IMR-90 (cell line): ENCODE measurements around the gene RIC3.

Experiments used
- BHLHE40 ChIP-seq: fragments of 150-350 bp; IDR thresholded peaks from 2 replicates; pipeline ENCODE4 v1.6.1; 2016; ENCODE audit warnings: mild to moderate bottlenecking, low read depth, low read length
- CEBPB ChIP-seq: IDR thresholded peaks from 2 replicates; pipeline ENCODE4 v1.6.1; 2012; ENCODE audit warnings: low read depth, low read length, improper control_type of control experiment
- CHD1 ChIP-seq: IDR thresholded peaks from 2 replicates; pipeline ENCODE4 v1.6.1; 2012; ENCODE audit warnings: low read depth, low read length, improper control_type of control experiment
- MAFK ChIP-seq: IDR thresholded peaks from 2 replicates; pipeline ENCODE4 v1.6.1; 2012; ENCODE audit warnings: low read depth, low read length, improper control_type of control experiment
- MAZ ChIP-seq: IDR thresholded peaks from 2 replicates; pipeline ENCODE4 v1.6.1; 2012; ENCODE audit warnings: low read depth, mild to moderate bottlenecking, low read length, improper control_type of control experiment, moderate library complexity, borderline replicate concordance
- MXI1 ChIP-seq: IDR thresholded peaks from 2 replicates; pipeline ENCODE4 v1.6.1; 2012; ENCODE audit warnings: low read depth, mild to moderate bottlenecking, low read length, moderate library complexity, borderline replicate concordance
- NFE2L2 ChIP-seq: fragments of 150-350 bp; IDR thresholded peaks from 2 replicates; pipeline ENCODE4 v1.6.1; 2016; ENCODE audit warnings: low read depth, mild to moderate bottlenecking, low read length
- POLR2A ChIP-seq: IDR thresholded peaks from 2 replicates; pipeline ENCODE4 v1.6.1; 2012; ENCODE audit warnings: mild to moderate bottlenecking, low read depth, low read length
- RAD21 ChIP-seq: IDR thresholded peaks from 2 replicates; pipeline ENCODE4 v1.6.1; 2012; ENCODE audit warnings: low read length, improper control_type of control experiment
- RCOR1 ChIP-seq: IDR thresholded peaks from 2 replicates; pipeline ENCODE4 v1.6.1; 2012; ENCODE audit warnings: mild to moderate bottlenecking, low read length, improper control_type of control experiment; ENCODE audit not compliant: insufficient replicate concordance
- RFX5 ChIP-seq: IDR thresholded peaks from 2 replicates; pipeline ENCODE4 v1.8.0; 2012; ENCODE audit warnings: low read depth, mild to moderate bottlenecking, low read length, moderate library complexity
- SMC3 ChIP-seq: fragments of 150-350 bp; IDR thresholded peaks from 2 replicates; pipeline ENCODE4 v1.6.1; 2016; ENCODE audit warnings: low read depth, mild to moderate bottlenecking, antibody characterized with exemption, low read length, moderate library complexity
- TF ChIP-seq, protein P1 (sequence below): conservative IDR thresholded peaks from 2 replicates; pipeline ENCODE4 v1.5.1; 2012; ENCODE audit warnings: mild to moderate bottlenecking, low read depth, low read length, improper control_type of control experiment
- TF ChIP-seq, protein P2 (sequence below): fragments of 150-350 bp; IDR thresholded peaks from 2 replicates; pipeline ENCODE4 v1.6.1; 2016; ENCODE audit warnings: low read depth, mild to moderate bottlenecking, low read length, moderate library complexity, borderline replicate concordance

DNA sequence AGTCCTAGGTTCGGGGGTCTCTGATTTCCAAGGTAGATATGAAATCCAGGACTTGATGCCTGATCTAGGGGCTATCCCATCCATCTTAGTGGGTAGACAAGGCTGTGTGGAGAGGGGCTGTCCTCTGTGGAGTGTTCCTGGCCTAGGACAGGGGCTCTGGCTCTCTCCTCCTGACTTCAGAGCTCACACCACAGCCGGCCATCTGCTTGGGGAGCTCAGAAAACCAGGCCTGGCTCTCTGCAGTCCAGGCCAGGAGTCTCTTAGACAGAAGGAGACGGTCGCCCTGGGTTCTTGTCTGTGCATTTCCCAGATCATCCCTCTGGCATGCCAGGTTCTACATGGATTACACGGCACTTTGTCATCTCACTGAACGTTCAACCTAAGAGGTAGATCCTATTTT is 69.9 kb downstream of the RIC3 start:
- TF ChIP-seq POLR2A: no peak
- TF ChIP-seq RAD21: no peak
- TF ChIP-seq, protein P1, sequence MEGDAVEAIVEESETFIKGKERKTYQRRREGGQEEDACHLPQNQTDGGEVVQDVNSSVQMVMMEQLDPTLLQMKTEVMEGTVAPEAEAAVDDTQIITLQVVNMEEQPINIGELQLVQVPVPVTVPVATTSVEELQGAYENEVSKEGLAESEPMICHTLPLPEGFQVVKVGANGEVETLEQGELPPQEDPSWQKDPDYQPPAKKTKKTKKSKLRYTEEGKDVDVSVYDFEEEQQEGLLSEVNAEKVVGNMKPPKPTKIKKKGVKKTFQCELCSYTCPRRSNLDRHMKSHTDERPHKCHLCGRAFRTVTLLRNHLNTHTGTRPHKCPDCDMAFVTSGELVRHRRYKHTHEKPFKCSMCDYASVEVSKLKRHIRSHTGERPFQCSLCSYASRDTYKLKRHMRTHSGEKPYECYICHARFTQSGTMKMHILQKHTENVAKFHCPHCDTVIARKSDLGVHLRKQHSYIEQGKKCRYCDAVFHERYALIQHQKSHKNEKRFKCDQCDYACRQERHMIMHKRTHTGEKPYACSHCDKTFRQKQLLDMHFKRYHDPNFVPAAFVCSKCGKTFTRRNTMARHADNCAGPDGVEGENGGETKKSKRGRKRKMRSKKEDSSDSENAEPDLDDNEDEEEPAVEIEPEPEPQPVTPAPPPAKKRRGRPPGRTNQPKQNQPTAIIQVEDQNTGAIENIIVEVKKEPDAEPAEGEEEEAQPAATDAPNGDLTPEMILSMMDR: no peak
- no peak for TF ChIP-seq CEBPB
- TF ChIP-seq, protein P2, sequence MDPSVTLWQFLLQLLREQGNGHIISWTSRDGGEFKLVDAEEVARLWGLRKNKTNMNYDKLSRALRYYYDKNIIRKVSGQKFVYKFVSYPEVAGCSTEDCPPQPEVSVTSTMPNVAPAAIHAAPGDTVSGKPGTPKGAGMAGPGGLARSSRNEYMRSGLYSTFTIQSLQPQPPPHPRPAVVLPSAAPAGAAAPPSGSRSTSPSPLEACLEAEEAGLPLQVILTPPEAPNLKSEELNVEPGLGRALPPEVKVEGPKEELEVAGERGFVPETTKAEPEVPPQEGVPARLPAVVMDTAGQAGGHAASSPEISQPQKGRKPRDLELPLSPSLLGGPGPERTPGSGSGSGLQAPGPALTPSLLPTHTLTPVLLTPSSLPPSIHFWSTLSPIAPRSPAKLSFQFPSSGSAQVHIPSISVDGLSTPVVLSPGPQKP: no peak
- TF ChIP-seq SMC3: no peak
- TF ChIP-seq RCOR1: no peak
- no peak for TF ChIP-seq MAFK
- no peak for TF ChIP-seq RFX5
- TF ChIP-seq BHLHE40: no peak
- no peak for TF ChIP-seq MAZ
- TF ChIP-seq MXI1: no peak
- TF ChIP-seq CHD1: no peak
- TF ChIP-seq NFE2L2: no peak
